Measurements from ENCODE around the gene SPINT4. TPM values are rescaled to one million over a fixed set of nuclear protein-coding genes. Genes with fewer than 3 reads are reported as not detected.
"Not testable (repeated sequence)": the region's sequence is repeated elsewhere in the genome, so short reads cannot be mapped to it uniquely, and the experiment has no call there.

The SPINT4 gene
- total and polyA plus RNA-seq, 4 donors: not detected

- no peak for DNase-seq (ENCODE audit: low spot score)
- no peaks in the 10 kb centered on the region for H3K4me1 ChIP-seq (ENCODE audit: control insufficient read depth in 4 of 4, insufficient read depth in 4 of 4, low read length in 3 of 4)
- no peak overlapping the region for H3K9ac ChIP-seq (ENCODE audit: low read depth in 1 of 2, low read length in 2 of 2)
- 92% methylated on average over 3 of the region's 3 CpGs for WGBS
- TF ChIP-seq HNF4G (IDR thresholded peaks at IDR 0.05): no peak
- TF ChIP-seq GABPA (IDR thresholded peaks at IDR 0.05 in 1 of 2, conservative IDR thresholded peaks at IDR 0.05 in 1 of 2): no peak
- no peak for TF ChIP-seq SP1 (IDR thresholded peaks at IDR 0.05)
- H3K4me3 ChIP-seq (ENCODE audit: low read depth in 1 of 3, low read length in 3 of 3): no peak overlapping the region
- no peak overlapping the region for H3K27ac ChIP-seq (ENCODE audit: low read depth in 1 of 2, low read length in 2 of 2)
- no peaks in the 10 kb centered on the region for H3K36me3 ChIP-seq (ENCODE audit: control insufficient read depth in 4 of 4, insufficient read depth in 3 of 4, low read depth in 1 of 4, low read length in 3 of 4)
- no peaks in the 10 kb centered on the region for H3K9me3 ChIP-seq (ENCODE audit: control insufficient read depth in 4 of 4, low read length in 3 of 4)
- H3K27me3 ChIP-seq (ENCODE audit: control insufficient read depth in 4 of 4, insufficient read depth in 4 of 4, low read length in 3 of 4): no peaks in the 10 kb centered on the region
Measured at GRCh38 chr20:45752746-45753145, 30.6 kb downstream of the SPINT4 start.

GRCh38 chr20:45758096-45758495, 35.9 kb downstream of the SPINT4 start:
- DNase-seq (ENCODE audit: low spot score): no peak
- Histone ChIP-seq H3K27ac (ENCODE audit: low read depth in 1 of 2, low read length in 2 of 2) (no peak overlapping the region), H3K9me3 (ENCODE audit: control insufficient read depth in 4 of 4, low read length in 3 of 4) (no peaks in the 10 kb centered on the region), H3K36me3 (ENCODE audit: control insufficient read depth in 4 of 4, insufficient read depth in 3 of 4, low read depth in 1 of 4, low read length in 3 of 4) (no peaks in the 10 kb centered on the region), H3K4me1 (ENCODE audit: control insufficient read depth in 4 of 4, insufficient read depth in 4 of 4, low read length in 3 of 4) (no peaks in the 10 kb centered on the region), H3K9ac (ENCODE audit: low read depth in 1 of 2, low read length in 2 of 2) (no peak overlapping the region), H3K27me3 (ENCODE audit: control insufficient read depth in 4 of 4, insufficient read depth in 4 of 4, low read length in 3 of 4) (no peaks in the 10 kb centered on the region), H3K4me3 (ENCODE audit: low read depth in 1 of 3, low read length in 3 of 3) (no peak overlapping the region)
- TF ChIP-seq FOXA2 (IDR thresholded peaks at IDR 0.05) (no peak), YY1 (IDR thresholded peaks at IDR 0.05) (no peak), REST (IDR thresholded peaks at IDR 0.05) (no peak), NR2F2 (IDR thresholded peaks at IDR 0.05) (no peak), HNF4G (IDR thresholded peaks at IDR 0.05) (no peak), RXRA (IDR thresholded peaks at IDR 0.05) (no peak), RAD21 (IDR thresholded peaks at IDR 0.05) (no peak)
- 89% methylated on average over 4 of the region's 4 CpGs for WGBS

GRCh38 chr20:45759921-45760320, 37.8 kb downstream of the SPINT4 start:
- H3K27ac ChIP-seq (ENCODE audit: low read depth in 1 of 2, low read length in 2 of 2); H3K27me3 ChIP-seq (ENCODE audit: control insufficient read depth in 4 of 4, insufficient read depth in 4 of 4, low read length in 3 of 4); H3K36me3 ChIP-seq (ENCODE audit: control insufficient read depth in 4 of 4, insufficient read depth in 3 of 4, low read depth in 1 of 4, low read length in 3 of 4); H3K4me1 ChIP-seq (ENCODE audit: control insufficient read depth in 4 of 4, insufficient read depth in 4 of 4, low read length in 3 of 4); DNase-seq (ENCODE audit: low spot score); H3K4me3 ChIP-seq (ENCODE audit: low read depth in 1 of 3, low read length in 3 of 3); H3K9ac ChIP-seq (ENCODE audit: low read depth in 1 of 2, low read length in 2 of 2); H3K9me3 ChIP-seq (ENCODE audit: control insufficient read depth in 4 of 4, low read length in 3 of 4): not testable (repeated sequence)
- 84% methylated on average over 8 of the region's 8 CpGs for WGBS

- H3K36me3 ChIP-seq (ENCODE audit: control insufficient read depth in 4 of 4, insufficient read depth in 3 of 4, low read depth in 1 of 4, low read length in 3 of 4); H3K4me3 ChIP-seq (ENCODE audit: low read depth in 1 of 3, low read length in 3 of 3); H3K27ac ChIP-seq (ENCODE audit: low read depth in 1 of 2, low read length in 2 of 2); H3K4me1 ChIP-seq (ENCODE audit: control insufficient read depth in 4 of 4, insufficient read depth in 4 of 4, low read length in 3 of 4); DNase-seq (ENCODE audit: low spot score); H3K9me3 ChIP-seq (ENCODE audit: control insufficient read depth in 4 of 4, low read length in 3 of 4); H3K9ac ChIP-seq (ENCODE audit: low read depth in 1 of 2, low read length in 2 of 2); H3K27me3 ChIP-seq (ENCODE audit: control insufficient read depth in 4 of 4, insufficient read depth in 4 of 4, low read length in 3 of 4): not testable (repeated sequence)
- 92% methylated on average over 12 of the region's 12 CpGs for WGBS
Measured at GRCh38 chr20:45761966-45762365, 39.8 kb downstream of the SPINT4 start.

- not testable (repeated sequence) for H3K27me3 ChIP-seq (ENCODE audit: control insufficient read depth in 4 of 4, insufficient read depth in 4 of 4, low read length in 3 of 4)
- WGBS: 84% methylated on average over 13 of the region's 13 CpGs
Measured at GRCh38 chr20:45764618-45765282, 42.6 kb downstream of the SPINT4 start.

More at GRCh38 chr20:45764618-45765282, 42.6 kb downstream of the SPINT4 start:
- not testable (repeated sequence) for H3K27ac ChIP-seq (ENCODE audit: low read depth in 1 of 2, low read length in 2 of 2); H3K4me3 ChIP-seq (ENCODE audit: low read depth in 1 of 3, low read length in 3 of 3); H3K9me3 ChIP-seq (ENCODE audit: control insufficient read depth in 4 of 4, low read length in 3 of 4); H3K36me3 ChIP-seq (ENCODE audit: control insufficient read depth in 4 of 4, insufficient read depth in 3 of 4, low read depth in 1 of 4, low read length in 3 of 4); H3K4me1 ChIP-seq (ENCODE audit: control insufficient read depth in 4 of 4, insufficient read depth in 4 of 4, low read length in 3 of 4); H3K9ac ChIP-seq (ENCODE audit: low read depth in 1 of 2, low read length in 2 of 2); DNase-seq (ENCODE audit: low spot score)
